Measurements from ENCODE around the gene PSME3IP1. TPM values are rescaled to one million over a fixed set of nuclear protein-coding genes. Genes with fewer than 3 reads are reported as not detected.
A peak's percentile ranks its signal among the peaks of the same experiment; 100 is the strongest.

The PSME3IP1 gene
- total and polyA plus RNA-seq, 2 of the 4 experiments (the other 2 are of a cell fraction), result 50.2 to 75.2 TPM

- no peak overlapping the region for H3K23ac ChIP-seq (ENCODE audit: low read depth, low read length)
- no peak for ATAC-seq (ENCODE audit: low read depth)
- H3K4ac ChIP-seq (ENCODE audit: low read depth, low read length), result no peak overlapping the region
- H4K8ac ChIP-seq (ENCODE audit: low read depth in 2 of 2, low read length in 2 of 2), result no peak overlapping the region
- H3K4me2 ChIP-seq (ENCODE audit: low read depth, low read length), result no peak overlapping the region
- TF ChIP-seq, protein P1, sequence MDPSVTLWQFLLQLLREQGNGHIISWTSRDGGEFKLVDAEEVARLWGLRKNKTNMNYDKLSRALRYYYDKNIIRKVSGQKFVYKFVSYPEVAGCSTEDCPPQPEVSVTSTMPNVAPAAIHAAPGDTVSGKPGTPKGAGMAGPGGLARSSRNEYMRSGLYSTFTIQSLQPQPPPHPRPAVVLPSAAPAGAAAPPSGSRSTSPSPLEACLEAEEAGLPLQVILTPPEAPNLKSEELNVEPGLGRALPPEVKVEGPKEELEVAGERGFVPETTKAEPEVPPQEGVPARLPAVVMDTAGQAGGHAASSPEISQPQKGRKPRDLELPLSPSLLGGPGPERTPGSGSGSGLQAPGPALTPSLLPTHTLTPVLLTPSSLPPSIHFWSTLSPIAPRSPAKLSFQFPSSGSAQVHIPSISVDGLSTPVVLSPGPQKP (IDR thresholded peaks at IDR 0.05; ENCODE audit: borderline replicate concordance, low read depth, low read length), result no peak
- TF ChIP-seq USF2 (IDR thresholded peaks at IDR 0.05; ENCODE audit: low read depth, low read length), result no peak
- no peak for TF ChIP-seq MAFK (IDR thresholded peaks at IDR 0.05; ENCODE audit: low read depth, low read length)
- H2BK20ac ChIP-seq (ENCODE audit: low read depth, low read length), result no peak overlapping the region
- no peak overlapping the region for H2BK5ac ChIP-seq (ENCODE audit: low read depth, low read length, poor library complexity, severe bottlenecking)
- no peak overlapping the region for H2AK5ac ChIP-seq (ENCODE audit: low read depth, low read length)
- CTCF ChIA-PET, result interaction anchor here (0.8 kb wide), 1 partner anchor 21 kb away, joined by 3 read pairs; the partner anchor contains the start of gene CPNE2
- H3K79me1 ChIP-seq (ENCODE audit: low read depth in 1 of 2, low read length in 2 of 2), result peaks cover 4 to 24% of the 10 kb centered on the region in 2 experiments; a peak in 2 of 4 replicates
- POLR2A ChIA-PET (ENCODE audit: unreplicated experiment), result interaction anchor here (0.6 kb wide), 1 partner anchor 242 kb away, joined by 3 read pairs; no protein-coding TSS in a partner anchor
- H2BK120ac ChIP-seq (ENCODE audit: low read depth, low read length), result no peak overlapping the region
- H3K4me1 ChIP-seq (ENCODE audit: control insufficient read depth, insufficient read depth, low read length), result peaks cover 13% of the 10 kb centered on the region
- H3K36me3 ChIP-seq (ENCODE audit: control insufficient read depth, insufficient read depth, low read length), result no peaks in the 10 kb centered on the region; the same call in 1 of the 2 replicates
- no peak overlapping the region for H2BK15ac ChIP-seq (ENCODE audit: low read depth, low read length)
- H3K56ac ChIP-seq (ENCODE audit: extremely low read depth, insufficient read depth, low read length), result no peak overlapping the region
- in situ Hi-C loops (cut with MboI; ENCODE audit: low sequenced_read_pairs) (no loop called here), dilution Hi-C loops (cut with HindIII; ENCODE audit: low sequenced_read_pairs, unreplicated experiment) (no loop called here), intact Hi-C loops (cut with micrococcal nuclease) (no loop called here)
- H2AK9ac ChIP-seq (replicated peaks; ENCODE audit: low read depth, low read length, poor library complexity), result no peak overlapping the region
- no peaks in the 10 kb centered on the region for H3K9me3 ChIP-seq (ENCODE audit: control insufficient read depth, insufficient read depth, low read length)
- peaks cover 16% of the 10 kb centered on the region; the same call in 1 of the 2 replicates for H3K9me1 ChIP-seq (ENCODE audit: insufficient read depth, low read length)
- H3K18ac ChIP-seq (ENCODE audit: low read depth, low read length), result no peak overlapping the region
- no peak overlapping the region for H3K14ac ChIP-seq (replicated peaks; ENCODE audit: low read depth, low read length)
- no peak overlapping the region for H2AFZ ChIP-seq (replicated peaks; ENCODE audit: low read length, poor library complexity)
- no peak overlapping the region for H3K9ac ChIP-seq (ENCODE audit: low read depth, low read length)
- H4K91ac ChIP-seq (ENCODE audit: insufficient read depth, low read depth, low read length), result no peak overlapping the region
- H3K27ac ChIP-seq (ENCODE audit: insufficient read depth, low read length), result no peak overlapping the region
- no peak overlapping the region for H4K5ac ChIP-seq (ENCODE audit: low read depth, low read length)
- no TSS peak for BruUV-seq (replicated peaks)
- WGBS, 2 experiments (ENCODE audit: extremely low coverage in 2 of 2, insufficient read length in 1 of 2), result 92% methylated on average over 10 of the region's 14 CpGs; no CpG with 5 or more reads in 1 of the 2 experiments
- H3K27me3 ChIP-seq (ENCODE audit: control insufficient read depth, insufficient read depth, low read length), result no peaks in the 10 kb centered on the region
- H3K4me3 ChIP-seq (ENCODE audit: insufficient read depth, low read depth, low read length), result no peak overlapping the region
- DNase-seq, result peak; percentile 34
- H4K20me1 ChIP-seq (ENCODE audit: insufficient read depth, low read length), result peaks cover 5% of the 10 kb centered on the region
Measured at GRCh38 chr16:57113042-57113453, 72.8 kb downstream of the PSME3IP1 start.
